GM21619 (cell line): ENCODE measurements around the gene ZNF280D.

Experiments used
- ATAC-seq: cut with Tn5 transposase; IDR thresholded peaks from one replicate; pipeline ENCODE4 v1.9.1; 2021; ENCODE audit not compliant: unreplicated experiment

Gene ZNF280D

GRCh38 chr15:56754772-56755370, 21.6 kb upstream of the ZNF280D start:
- ATAC-seq, result no peak

GRCh38 chr15:56752986-56753385, 19.7 kb upstream of the ZNF280D start:
- ATAC-seq, result no peak

- ATAC-seq, result no peak
Observed at GRCh38 chr15:56749982-56750381, 16.7 kb upstream of the ZNF280D start.

- ATAC-seq, result no peak
Observed at GRCh38 chr15:56744701-56745683, 11.7 kb upstream of the ZNF280D start.

GRCh38 chr15:56741541-56741940, 8.2 kb upstream of the ZNF280D start:
- no peak for ATAC-seq

- ATAC-seq, result no peak
Observed at GRCh38 chr15:56739964-56740640, 6.8 kb upstream of the ZNF280D start.

- ATAC-seq, result no peak
Observed at GRCh38 chr15:56739474-56739873, 6.2 kb upstream of the ZNF280D start.

- ATAC-seq, result no peak
Observed at GRCh38 chr15:56737791-56738190, 4.5 kb upstream of the ZNF280D start.

- ATAC-seq, result no peak
Observed at GRCh38 chr15:56736881-56737707, 3.8 kb upstream of the ZNF280D start.

GRCh38 chr15:56736308-56736707, 3.0 kb upstream of the ZNF280D start:
- no peak for ATAC-seq

- ATAC-seq, result no peak
Observed at GRCh38 chr15:56735589-56735988, 2.3 kb upstream of the ZNF280D start.

GRCh38 chr15:56734013-56734635, 815 bp upstream of the ZNF280D start:
- no peak for ATAC-seq

- no peak for ATAC-seq
Observed at GRCh38 chr15:56732886-56733135, 498 bp downstream of the ZNF280D start.

- ATAC-seq, result no peak
Observed at GRCh38 chr15:56732135-56732885, 999 bp downstream of the ZNF280D start.

GRCh38 chr15:56731548-56731947, 1.8 kb downstream of the ZNF280D start:
- no peak for ATAC-seq

- no peak for ATAC-seq
Observed at GRCh38 chr15:56729561-56729960, 3.7 kb downstream of the ZNF280D start.

- no peak for ATAC-seq
Observed at GRCh38 chr15:56725386-56725785, 7.9 kb downstream of the ZNF280D start.

GRCh38 chr15:56724232-56724631, 9.1 kb downstream of the ZNF280D start:
- ATAC-seq, result no peak

GRCh38 chr15:56723787-56724186, 9.5 kb downstream of the ZNF280D start:
- ATAC-seq, result no peak
